ENCODE results near the gene PRAC2.

The PRAC2 gene

DNA sequence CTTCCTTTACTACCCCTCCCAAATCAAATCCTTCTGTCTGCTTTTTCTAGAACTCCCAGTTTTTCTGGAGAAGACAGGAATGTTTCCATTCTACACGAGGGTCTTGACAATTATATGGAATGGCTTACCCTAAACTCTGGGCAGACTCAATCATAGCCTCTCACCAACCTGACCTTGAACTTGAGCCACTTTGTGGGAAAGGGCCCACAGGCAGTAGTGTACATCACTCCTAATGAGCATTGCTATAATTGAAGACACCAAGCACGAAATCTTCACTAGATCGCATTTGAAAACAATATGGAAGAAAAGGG lies 7.2 kb downstream of the PRAC2 start:
- no peak for DNase-seq (ENCODE audit: low read depth)
- no peak overlapping the region for H3K4me3 ChIP-seq (ENCODE audit: control insufficient read depth, low read depth, low read length)
- TF ChIP-seq, protein P1, sequence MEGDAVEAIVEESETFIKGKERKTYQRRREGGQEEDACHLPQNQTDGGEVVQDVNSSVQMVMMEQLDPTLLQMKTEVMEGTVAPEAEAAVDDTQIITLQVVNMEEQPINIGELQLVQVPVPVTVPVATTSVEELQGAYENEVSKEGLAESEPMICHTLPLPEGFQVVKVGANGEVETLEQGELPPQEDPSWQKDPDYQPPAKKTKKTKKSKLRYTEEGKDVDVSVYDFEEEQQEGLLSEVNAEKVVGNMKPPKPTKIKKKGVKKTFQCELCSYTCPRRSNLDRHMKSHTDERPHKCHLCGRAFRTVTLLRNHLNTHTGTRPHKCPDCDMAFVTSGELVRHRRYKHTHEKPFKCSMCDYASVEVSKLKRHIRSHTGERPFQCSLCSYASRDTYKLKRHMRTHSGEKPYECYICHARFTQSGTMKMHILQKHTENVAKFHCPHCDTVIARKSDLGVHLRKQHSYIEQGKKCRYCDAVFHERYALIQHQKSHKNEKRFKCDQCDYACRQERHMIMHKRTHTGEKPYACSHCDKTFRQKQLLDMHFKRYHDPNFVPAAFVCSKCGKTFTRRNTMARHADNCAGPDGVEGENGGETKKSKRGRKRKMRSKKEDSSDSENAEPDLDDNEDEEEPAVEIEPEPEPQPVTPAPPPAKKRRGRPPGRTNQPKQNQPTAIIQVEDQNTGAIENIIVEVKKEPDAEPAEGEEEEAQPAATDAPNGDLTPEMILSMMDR (IDR thresholded peaks at IDR 0.05; ENCODE audit: control insufficient read depth, insufficient read depth, low read depth, low read length, missing control alignments): no peak

DNA sequence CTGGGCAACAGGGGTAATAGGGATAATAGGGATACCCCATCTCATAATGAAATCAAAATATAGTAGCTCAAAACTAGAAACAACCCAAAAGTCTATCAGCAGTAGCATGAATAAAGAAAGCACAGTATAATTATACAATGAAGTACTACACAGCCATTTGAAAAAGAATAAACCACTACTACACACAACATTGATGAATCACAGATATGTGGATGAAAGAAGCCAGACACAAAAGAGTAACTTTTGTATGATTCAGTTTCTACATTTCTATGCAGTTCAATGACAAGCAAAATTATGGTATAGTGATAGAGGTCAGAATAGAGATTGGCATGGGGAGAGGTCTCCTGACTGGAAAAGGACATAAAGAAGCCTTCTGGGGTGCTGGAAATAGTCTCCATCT lies 8.4 kb downstream of the PRAC2 start:
- TF ChIP-seq, protein P1 (IDR thresholded peaks at IDR 0.05; ENCODE audit: control insufficient read depth, insufficient read depth, low read depth, low read length, missing control alignments): no peak
- H3K4me3 ChIP-seq (ENCODE audit: control insufficient read depth, low read depth, low read length): no peak overlapping the region
- no peak for DNase-seq (ENCODE audit: low read depth)

DNA sequence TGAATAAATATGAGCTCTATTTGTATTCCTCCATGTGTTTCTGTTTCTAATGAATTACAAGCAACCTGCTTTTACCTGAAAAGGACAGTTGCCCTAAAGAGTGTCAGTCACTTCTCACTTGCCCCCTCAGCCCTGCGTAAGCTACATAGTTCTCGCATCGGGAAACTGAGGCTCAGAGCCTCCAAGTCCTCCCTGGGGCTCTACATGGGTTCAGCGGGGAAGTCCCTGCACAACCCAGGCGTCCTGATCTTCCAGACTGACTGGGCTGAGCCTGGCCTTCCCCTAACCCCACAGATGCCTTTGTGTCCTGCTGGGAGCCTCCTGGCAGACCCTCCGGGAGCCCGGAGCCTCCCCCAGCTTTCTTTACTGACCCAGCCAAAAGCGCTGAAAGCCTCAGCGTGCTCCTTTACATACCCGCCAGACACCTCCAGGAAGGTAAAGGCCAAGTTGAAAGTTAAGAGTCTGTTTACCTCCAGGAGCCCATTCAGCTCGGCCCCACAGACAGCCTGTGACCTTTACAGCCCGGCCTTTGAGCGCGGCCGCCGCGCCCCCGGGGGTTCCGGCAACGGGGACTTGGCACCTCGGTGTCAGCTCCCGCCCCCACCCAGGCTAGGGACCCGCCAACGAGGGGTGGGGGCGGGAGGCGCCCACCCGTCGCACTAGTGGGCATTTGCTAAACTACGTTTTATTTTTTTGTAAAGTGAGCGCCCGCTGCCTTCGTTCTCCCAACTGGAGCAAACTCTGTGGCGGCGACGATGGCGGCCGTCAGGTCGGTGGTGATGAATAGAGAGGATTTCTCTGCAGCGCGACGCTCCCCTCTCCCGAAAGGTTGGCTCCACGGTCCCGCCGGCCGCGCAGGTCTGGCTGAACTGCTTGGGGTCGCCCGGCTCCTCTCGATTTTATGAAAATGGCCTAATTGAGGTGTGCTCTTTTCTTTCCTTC lies 10.0 kb downstream of the PRAC2 start:
- H3K4me3 ChIP-seq (ENCODE audit: control insufficient read depth, low read depth, low read length): no peak overlapping the region
- no peak for DNase-seq (ENCODE audit: low read depth)
- TF ChIP-seq, protein P1 (IDR thresholded peaks at IDR 0.05; ENCODE audit: control insufficient read depth, insufficient read depth, low read depth, low read length, missing control alignments): no peak

DNA sequence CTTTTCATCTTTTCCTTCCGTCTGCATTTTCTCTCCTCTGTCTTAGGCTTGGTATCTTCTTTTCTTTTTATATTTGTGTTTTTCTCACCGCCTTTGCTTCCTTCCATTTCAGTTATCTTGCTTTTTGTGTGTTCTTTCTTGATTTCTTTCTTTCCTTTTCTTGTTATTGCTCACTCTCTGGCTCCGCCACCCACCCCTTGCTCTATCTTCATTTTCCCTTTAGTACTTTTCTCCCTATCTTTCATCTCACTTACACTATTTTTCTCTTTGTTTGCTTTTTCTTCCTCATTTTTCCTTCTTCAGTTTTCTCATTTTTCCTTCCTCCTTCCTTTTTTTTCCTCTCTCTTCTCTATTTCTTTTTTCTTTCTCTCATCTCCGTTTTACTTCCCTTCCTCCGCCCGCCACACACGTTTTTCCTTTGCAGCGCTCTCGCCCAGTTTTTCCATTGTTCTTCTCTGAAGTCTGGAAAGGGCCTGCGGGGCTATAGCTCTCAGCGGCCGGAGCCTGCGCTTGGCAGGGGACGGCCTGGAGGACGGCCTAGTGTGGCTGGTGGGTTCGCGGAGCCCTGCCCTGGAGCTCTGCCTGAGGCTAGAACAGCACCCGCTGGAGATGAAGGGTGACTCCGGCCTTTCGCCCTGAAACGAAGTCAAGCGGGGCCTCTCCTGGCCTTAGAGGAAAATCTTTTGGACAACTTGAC lies 10.8 kb downstream of the PRAC2 start:
- TF ChIP-seq, protein P1 (IDR thresholded peaks at IDR 0.05; ENCODE audit: control insufficient read depth, insufficient read depth, low read depth, low read length, missing control alignments): no peak
- H3K4me3 ChIP-seq (ENCODE audit: control insufficient read depth, low read depth, low read length): no peak overlapping the region
- no peak for DNase-seq (ENCODE audit: low read depth)

DNA sequence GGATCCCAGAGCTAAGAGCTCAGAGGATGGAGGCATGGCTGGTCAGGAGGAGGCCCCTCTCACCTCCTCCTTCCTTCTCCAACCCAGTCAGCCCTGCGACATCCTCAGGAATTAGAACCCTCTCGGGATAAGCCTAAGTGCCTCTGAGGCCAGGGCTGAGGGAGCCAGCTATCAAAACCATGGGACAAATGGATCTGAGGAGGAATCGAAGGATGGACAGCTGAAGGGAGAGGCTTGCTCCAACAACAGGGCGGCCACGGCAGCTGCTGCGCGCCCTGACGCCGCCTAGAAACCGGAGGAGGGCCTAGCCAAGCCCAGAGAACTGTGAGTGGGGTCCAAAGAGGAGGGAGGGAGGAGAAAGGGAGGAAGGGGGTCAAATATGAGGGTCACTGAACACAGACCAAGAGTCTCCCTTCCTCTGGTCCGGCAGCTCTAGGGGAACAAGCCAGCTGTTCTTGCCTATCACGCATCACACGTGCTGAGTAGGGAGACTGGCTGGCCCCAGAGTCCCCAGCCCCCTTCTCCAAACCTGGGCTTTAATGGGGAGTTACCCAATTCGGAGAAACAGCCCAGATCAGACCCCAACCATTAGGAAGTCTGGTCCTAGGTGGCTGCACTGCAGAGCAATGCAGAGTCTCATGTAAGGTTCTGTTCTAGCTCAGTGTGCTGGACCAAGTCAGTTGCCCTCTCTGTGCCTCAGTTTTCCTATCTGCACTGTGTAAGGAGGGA lies 11.5 kb downstream of the PRAC2 start:
- TF ChIP-seq, protein P1 (IDR thresholded peaks at IDR 0.05; ENCODE audit: control insufficient read depth, insufficient read depth, low read depth, low read length, missing control alignments): no peak
- DNase-seq (ENCODE audit: low read depth): no peak
- H3K4me3 ChIP-seq (ENCODE audit: control insufficient read depth, low read depth, low read length): no peak overlapping the region

DNA sequence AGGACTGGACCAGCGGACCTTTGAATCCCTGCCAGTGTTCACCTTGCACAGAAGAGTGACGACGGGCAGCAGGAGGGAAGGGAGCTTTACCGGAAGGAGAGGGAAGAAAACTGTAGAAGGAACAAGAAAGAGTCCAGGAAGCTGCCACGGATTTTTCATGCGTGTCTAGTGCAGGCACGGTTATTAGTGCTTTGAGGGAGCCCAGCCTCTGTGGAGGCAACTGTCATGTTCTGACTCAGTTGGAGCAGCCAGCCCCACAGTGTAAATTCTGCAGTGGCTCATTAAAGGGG lies 12.0 kb downstream of the PRAC2 start:
- no peak for DNase-seq (ENCODE audit: low read depth)
- TF ChIP-seq, protein P1 (IDR thresholded peaks at IDR 0.05; ENCODE audit: control insufficient read depth, insufficient read depth, low read depth, low read length, missing control alignments): no peak

More for the DNA sequence above, 12.0 kb downstream of the PRAC2 start:
- no peak overlapping the region for H3K4me3 ChIP-seq (ENCODE audit: control insufficient read depth, low read depth, low read length)

All from AG09309 (cell line).